Measurements from ENCODE around the gene TNFRSF12A. TPM values are rescaled to one million over a fixed set of nuclear protein-coding genes. Genes with fewer than 3 reads are reported as not detected.

Gene TNFRSF12A
- total and polyA plus RNA-seq, 10 of the 15 experiments (the other 5 are each of a cell fraction or from before 2014, with no cell fraction given) = 0.35 to 1.7 (median 1.2) TPM; not detected in 2

GRCh38 chr16:3042376-3042775, 22.2 kb downstream of the TNFRSF12A start:
- Histone ChIP-seq H3K36me3 (ENCODE audit: control insufficient read depth in 2 of 2, insufficient read depth in 2 of 2, low read length in 1 of 2) (no peaks in the 10 kb centered on the region), H2AFZ (ENCODE audit: control insufficient read depth, low read depth, low read length) (no peak overlapping the region), H3K4me2 (ENCODE audit: control insufficient read depth, insufficient read depth) (no peak overlapping the region), H3K9me3 (replicated peaks; ENCODE audit: control insufficient read depth, insufficient read depth, low read length) (no peaks in the 10 kb centered on the region), H4K20me1 (ENCODE audit: control insufficient read depth, insufficient read depth) (no peaks in the 10 kb centered on the region), H3K4me1 (ENCODE audit: control insufficient read depth, insufficient read depth, low read length) (peaks cover 2% of the 10 kb centered on the region; the same call in 1 of the 2 replicates), H3K27me3 (replicated peaks in 1 of 2; ENCODE audit: control insufficient read depth in 2 of 2, insufficient read depth in 2 of 2, low read length in 1 of 2) (peaks cover 0 to 6% of the 10 kb centered on the region in 2 experiments; a peak in 3 of 4 replicates), H3K9ac (ENCODE audit: control insufficient read depth, insufficient read depth, low read length) (no peak overlapping the region), H3K27ac (ENCODE audit: control insufficient read depth, insufficient read depth) (no peak overlapping the region), H3K79me2 (ENCODE audit: control insufficient read depth, insufficient read depth, low read length) (no peaks in the 10 kb centered on the region), H3K4me3 (no peak overlapping the region)
- no TSS peak for BruUV-seq (replicated peaks)
- intact Hi-C loops (cut with micrococcal nuclease; ENCODE audit: unreplicated experiment) (no loop called here), in situ Hi-C loops (cut with MboI) (no loop called here)
- POLR2A ChIA-PET = interaction anchor here (0.8 to 1.1 kb wide), 3 partner anchors 11 to 77 kb away, joined by 4 to 9 read pairs (median 5); no protein-coding TSS in a partner anchor
- 22% methylated on average over 3 of the region's 3 CpGs for WGBS (ENCODE audit: insufficient coverage, insufficient replicate concordance, low lambda C conversion rate, missing lambda C conversion rate)
- TF ChIP-seq RB1 (IDR thresholded peaks at IDR 0.05; ENCODE audit: borderline replicate concordance) (no peak), RCOR1 (conservative IDR thresholded peaks at IDR 0.05; ENCODE audit: low read depth, low read length) (no peak), MYB (IDR thresholded peaks at IDR 0.05; ENCODE audit: borderline replicate concordance, low read depth, low read length) (no peak), IKZF1 (conservative IDR thresholded peaks at IDR 0.05) (no peak)
- no peak for ATAC-seq
- DNase-seq (ENCODE audit: low read depth, low spot score) = no peak
- SMC1A ChIA-PET (ENCODE audit: uncharacterized antibody, unreplicated experiment) = interaction anchor here (0.7 to 1.1 kb wide), 2 partner anchors 14 to 1724 kb away, joined by 3 to 4 read pairs; partner anchors contain the start of gene ZNF500
- RAD21 ChIA-PET (ENCODE audit: unreplicated experiment) = interaction anchor here (0.7 to 1.9 kb wide), 3 partner anchors 11 to 39 kb away, joined by 3 to 7 read pairs (median 3); no protein-coding TSS in a partner anchor
- CTCF ChIA-PET = interaction anchor here (1.0 to 9.0 kb wide), 5 partner anchors 8 to 88 kb away, joined by 3 to 76 read pairs (median 3); partner anchors contain the start of genes HCFC1R1 and THOC6
- FAIRE-seq = no peak

DNA sequence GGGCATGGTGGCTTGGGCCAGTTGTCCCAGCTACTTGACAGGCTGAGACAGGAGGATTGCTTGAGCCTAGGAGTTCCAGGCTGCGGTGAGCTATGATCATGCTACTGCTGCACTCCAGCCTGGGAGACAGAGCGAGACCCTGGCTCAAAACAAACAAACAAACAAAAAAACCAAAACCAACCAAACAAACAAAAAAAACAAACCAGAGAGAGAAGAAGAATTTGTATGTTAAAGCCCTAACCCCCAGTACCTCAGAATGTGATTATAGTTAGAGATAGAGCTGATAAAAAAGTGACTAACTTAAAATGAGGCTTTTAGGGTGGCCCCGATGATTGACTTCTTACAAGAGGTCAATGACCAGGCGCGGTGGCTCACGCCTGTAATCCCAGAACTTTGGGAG, 24.5 kb downstream of the TNFRSF12A start:
- CTCF ChIA-PET = interaction anchor here (0.6 to 9.0 kb wide), 4 partner anchors 14 to 821 kb away, joined by 3 to 76 read pairs (median 3); no protein-coding TSS in a partner anchor
- in situ Hi-C loops (cut with MboI) = no loop called here
- FAIRE-seq = no peak
- H4K20me1 ChIP-seq (ENCODE audit: control insufficient read depth, insufficient read depth) = no peaks in the 10 kb centered on the region
- no peaks in the 10 kb centered on the region for H3K36me3 ChIP-seq (ENCODE audit: control insufficient read depth in 2 of 2, insufficient read depth in 2 of 2, low read length in 1 of 2)
- 86% methylated on average over 6 of the region's 6 CpGs for WGBS (ENCODE audit: insufficient coverage, insufficient replicate concordance, low lambda C conversion rate, missing lambda C conversion rate)
- H3K4me2 ChIP-seq (ENCODE audit: control insufficient read depth, insufficient read depth) = no peak overlapping the region; the same call in 1 of the 2 replicates
- TF ChIP-seq NBN (IDR thresholded peaks at IDR 0.05) = no peak
- no peak for TF ChIP-seq BMI1 (IDR thresholded peaks at IDR 0.05; ENCODE audit: borderline replicate concordance)
- no peak for TF ChIP-seq NFIC (IDR thresholded peaks at IDR 0.05; ENCODE audit: low read depth, low read length)
- TF ChIP-seq SMARCA5 (IDR thresholded peaks at IDR 0.05) = no peak
- no peak for ATAC-seq
- POLR2A ChIA-PET = interaction anchor here (0.8 kb wide), 1 partner anchor 85 kb away, joined by 3 read pairs; no protein-coding TSS in a partner anchor
- no TSS peak for BruUV-seq (replicated peaks)
- intact Hi-C loops (cut with micrococcal nuclease; ENCODE audit: unreplicated experiment) = no loop called here
- no peaks in the 10 kb centered on the region for H3K9me3 ChIP-seq (replicated peaks; ENCODE audit: control insufficient read depth, insufficient read depth, low read length)
- no peak overlapping the region for H3K4me3 ChIP-seq
- H3K9ac ChIP-seq (ENCODE audit: control insufficient read depth, insufficient read depth, low read length) = no peak overlapping the region
- H3K27me3 ChIP-seq (replicated peaks in 1 of 2; ENCODE audit: control insufficient read depth in 2 of 2, insufficient read depth in 2 of 2, low read length in 1 of 2) = peaks cover 0 to 1% of the 10 kb centered on the region in 2 experiments; a peak in 3 of 4 replicates
- peaks cover 2% of the 10 kb centered on the region; the same call in 1 of the 2 replicates for H3K4me1 ChIP-seq (ENCODE audit: control insufficient read depth, insufficient read depth, low read length)
- DNase-seq (ENCODE audit: low read depth, low spot score) = no peak
- H3K79me2 ChIP-seq (ENCODE audit: control insufficient read depth, insufficient read depth, low read length) = no peaks in the 10 kb centered on the region
- no peak overlapping the region for H2AFZ ChIP-seq (ENCODE audit: control insufficient read depth, low read depth, low read length)
- SMC1A ChIA-PET (ENCODE audit: uncharacterized antibody, unreplicated experiment) = no interaction called here
- RAD21 ChIA-PET (ENCODE audit: unreplicated experiment) = no interaction called here
- no peak overlapping the region for H3K27ac ChIP-seq (ENCODE audit: control insufficient read depth, insufficient read depth)
